PC-3 (cell line): ENCODE results near the gene AKAP8L. TPM values are rescaled to one million over a fixed set of nuclear protein-coding genes. Genes with fewer than 3 reads are reported as not detected.
"Not testable (repeated sequence)": the region's sequence is repeated elsewhere in the genome, so short reads cannot be mapped to it uniquely, and the experiment has no call there.

Source experiments
- ATAC-seq: fragments of 200-7000 bp; cut with Tn5 transposase; 2 replicates; pipeline ENCODE4 v1.9.1; 2020; ENCODE audit warnings: mild to moderate bottlenecking, moderate library complexity
- BruUV-seq: library from RNA; stranded (reverse); fragments of 400-500 nt; replicated peaks from 2 replicates; lab custom pipeline; 2021; lab: Mats Ljungman, UMichigan
- CTCF ChIA-PET: fragments of 300-600 bp; sonication (Branson Sonifier 250); formaldehyde crosslinking; loops from one replicate; lab custom pipeline; 2022; ENCODE audit warnings: antibody characterized with exemption; lab: Charles Lee
- POLR2A ChIA-PET: fragments of 300-600 bp; sonication (Branson Sonifier 250); formaldehyde crosslinking; loops from one replicate; lab custom pipeline; 2022; ENCODE audit warnings: antibody characterized with exemption; ENCODE audit not compliant: unreplicated experiment; lab: Charles Lee
- DNase-seq: peaks from one replicate; pipeline ENCODE4 v3.0.0-alpha.2; 2015
- H2AFZ ChIP-seq: fragments of 300-600 bp; sonication (generic); 2 replicates; pipeline ENCODE4 v1.6.0; 2016; ENCODE audit warnings: antibody characterized with exemption, low read length
- H3F3A ChIP-seq: fragments of 300-600 bp; sonication (generic); one replicate; pipeline ENCODE4 v1.6.0; 2017; ENCODE audit warnings: antibody characterized with exemption, low read length, control low read depth, mild to moderate bottlenecking; ENCODE audit not compliant: unreplicated experiment
- H3K27ac ChIP-seq: fragments of 300-600 bp; sonication (generic); 2 replicates; pipeline ENCODE4 v1.5.1; 2016; ENCODE audit warnings: mild to moderate bottlenecking, low read length
- H3K27me3 ChIP-seq: fragments of 300-600 bp; sonication (generic); 2 replicates; pipeline ENCODE4 v1.6.1; 2016; ENCODE audit warnings: low read length, mixed read lengths
- H3K36me3 ChIP-seq: fragments of 300-600 bp; sonication (generic); 2 replicates; pipeline ENCODE4 v1.6.1; 2016; ENCODE audit warnings: low read depth, mixed run types, low read length, mixed read lengths
- H3K4me1 ChIP-seq: fragments of 300-600 bp; sonication (generic); 2 replicates; pipeline ENCODE4 v1.5.1; 2016; ENCODE audit warnings: low read length; ENCODE audit not compliant: insufficient read depth
- H3K4me2 ChIP-seq: fragments of 300-600 bp; sonication (generic); 2 replicates; pipeline ENCODE4 v1.6.0; 2016; ENCODE audit warnings: low read length
- H3K4me3 ChIP-seq: fragments of 300-600 bp; sonication (generic); 2 replicates; pipeline ENCODE4 v1.5.1; 2016; ENCODE audit warnings: mild to moderate bottlenecking, low read length, mixed read lengths
- H3K79me2 ChIP-seq: fragments of 300-600 bp; sonication (generic); 2 replicates; pipeline ENCODE4 v1.6.1; 2017; ENCODE audit warnings: low read length, mixed read lengths
- H3K9ac ChIP-seq: fragments of 300-600 bp; sonication (generic); 2 replicates; pipeline ENCODE4 v1.6.0; 2016; ENCODE audit warnings: mild to moderate bottlenecking, low read length
- H3K9me2 ChIP-seq: fragments of 300-600 bp; sonication (generic); replicated peaks from 2 replicates; pipeline ENCODE4 v1.6.1; 2016; ENCODE audit warnings: mixed run types, low read length, mixed read lengths
- H3K9me3 ChIP-seq: fragments of 300-600 bp; sonication (generic); 2 replicates; pipeline ENCODE4 v1.6.1; 2016; ENCODE audit warnings: low read length, mixed read lengths
- H4K20me1 ChIP-seq: fragments of 300-600 bp; sonication (generic); 2 replicates; pipeline ENCODE4 v1.6.1; 2016; ENCODE audit warnings: low read length, mixed read lengths
- EZH2 ChIP-seq: fragments of 300-600 bp; sonication (generic); IDR thresholded peaks from one replicate; pipeline ENCODE4 v1.6.1; 2017; ENCODE audit warnings: antibody characterized with exemption, mild to moderate bottlenecking, low read length; ENCODE audit not compliant: unreplicated experiment
- EZH2phosphoT487 ChIP-seq: fragments of 300-600 bp; sonication (generic); IDR thresholded peaks from 2 replicates; pipeline ENCODE4 v1.6.1; 2018; ENCODE audit warnings: mild to moderate bottlenecking, antibody characterized with exemption, low read length, borderline replicate concordance
- intact Hi-C: fragments of 100-400 bp; cut with micrococcal nuclease; formaldehyde crosslinking; loops from 2 replicates; pipeline ENCODE4 v1.9.0; 2023
- total RNA-seq: library from RNA; depleted of rRNA; stranded (reverse); fragments of >200 nt; gene quantifications from 2 replicates; pipeline ENCODE4 v1.2.3, GENCODE V29; 2014
- TF ChIP-seq, protein P1 (sequence below): fragments of 300-600 bp; sonication (generic); conservative IDR thresholded peaks from 2 replicates; pipeline ENCODE4 v1.5.1; 2017; ENCODE audit warnings: antibody characterized with exemption, low read depth, mild to moderate bottlenecking, low read length

Gene AKAP8L
- total RNA-seq, 1 experiment from 2014 or later = 97.9 TPM

GRCh38 chr19:15363048-15363447 lies 55.7 kb downstream of the AKAP8L start:
- peaks cover 48% of the 10 kb centered on the region for H3K36me3 ChIP-seq
- H3K79me2 ChIP-seq, intact Hi-C loops, H3K4me3 ChIP-seq, POLR2A ChIA-PET, H4K20me1 ChIP-seq, H3F3A ChIP-seq, H3K27me3 ChIP-seq, H2AFZ ChIP-seq, H3K9me3 ChIP-seq, H3K4me1 ChIP-seq, H3K9me2 ChIP-seq, DNase-seq, H3K27ac ChIP-seq, H3K9ac ChIP-seq, ATAC-seq, H3K4me2 ChIP-seq, BruUV-seq, CTCF ChIA-PET: not testable (repeated sequence)

DNA sequence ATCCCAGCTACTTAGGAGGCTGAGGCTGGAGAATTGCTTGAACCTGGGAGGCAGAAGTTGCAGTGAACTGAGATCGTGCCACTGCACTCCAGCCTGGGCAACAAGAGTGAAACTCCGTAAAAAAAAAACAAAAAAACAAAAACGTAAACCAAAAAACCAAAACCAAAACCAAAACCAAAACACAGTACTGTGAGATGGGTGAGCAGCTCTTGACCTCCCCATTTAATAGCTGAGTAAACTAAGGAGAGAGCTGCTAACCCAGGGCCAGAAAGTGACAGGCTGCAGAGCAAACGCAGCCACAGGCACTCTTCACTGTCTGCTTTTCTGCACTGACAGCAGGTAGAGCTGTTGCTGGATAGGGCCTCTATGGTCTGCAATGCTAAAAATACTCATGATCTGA lies 58.8 kb downstream of the AKAP8L start:
- H3K79me2 ChIP-seq, H3K4me1 ChIP-seq, H3K9me3 ChIP-seq, H4K20me1 ChIP-seq, H3K4me3 ChIP-seq, H2AFZ ChIP-seq, H3K9ac ChIP-seq, CTCF ChIA-PET, BruUV-seq, H3K27ac ChIP-seq, ATAC-seq, DNase-seq, POLR2A ChIA-PET, H3K9me2 ChIP-seq, H3K27me3 ChIP-seq, H3F3A ChIP-seq, intact Hi-C loops, H3K4me2 ChIP-seq: not testable (repeated sequence)
- peaks cover 48% of the 10 kb centered on the region for H3K36me3 ChIP-seq

DNA sequence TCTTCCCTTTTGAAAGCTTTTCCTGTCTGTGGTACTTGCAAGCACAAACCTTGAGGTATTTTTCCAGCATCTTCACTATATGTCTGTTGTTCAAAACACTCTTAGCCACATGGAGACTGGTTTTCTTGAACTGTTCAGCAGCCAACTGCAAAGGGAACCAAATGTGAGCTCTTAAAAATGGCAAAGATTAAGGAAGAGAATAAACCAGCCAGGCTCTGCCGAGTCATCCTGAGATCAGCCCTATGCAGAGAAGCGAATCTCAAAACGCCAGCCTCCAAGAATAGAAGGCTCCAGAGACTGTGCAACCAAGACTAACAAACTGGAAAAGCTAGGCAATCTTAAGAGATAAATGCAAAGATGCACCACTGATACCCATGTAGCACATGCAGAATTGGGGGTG lies 59.9 kb downstream of the AKAP8L start:
- no peaks in the 10 kb centered on the region for H3K4me1 ChIP-seq
- DNase-seq = no peak
- no peaks in the 10 kb centered on the region for H3F3A ChIP-seq
- H3K4me3 ChIP-seq = no peak overlapping the region
- no peak overlapping the region for H3K9ac ChIP-seq
- no TSS peak for BruUV-seq
- no peaks in the 10 kb centered on the region for H3K9me2 ChIP-seq
- H2AFZ ChIP-seq = no peak overlapping the region
- H3K9me3 ChIP-seq = no peaks in the 10 kb centered on the region
- no peaks in the 10 kb centered on the region for H3K79me2 ChIP-seq
- peaks cover 53% of the 10 kb centered on the region for H3K36me3 ChIP-seq
- ChIA-PET POLR2A (interaction anchor here (0.6 kb wide), 1 partner anchor 21 kb away, joined by 8 read pairs; the partner anchor contains the start of gene AKAP8), CTCF (no interaction called here)
- H3K4me2 ChIP-seq = no peak overlapping the region
- intact Hi-C loops = no loop called here
- no peak overlapping the region for H3K27ac ChIP-seq
- no peaks in the 10 kb centered on the region for H3K27me3 ChIP-seq
- ATAC-seq = no peak
- no peaks in the 10 kb centered on the region for H4K20me1 ChIP-seq
- no peak for TF ChIP-seq EZH2phosphoT487
- no peak for TF ChIP-seq EZH2
- TF ChIP-seq, protein P1, sequence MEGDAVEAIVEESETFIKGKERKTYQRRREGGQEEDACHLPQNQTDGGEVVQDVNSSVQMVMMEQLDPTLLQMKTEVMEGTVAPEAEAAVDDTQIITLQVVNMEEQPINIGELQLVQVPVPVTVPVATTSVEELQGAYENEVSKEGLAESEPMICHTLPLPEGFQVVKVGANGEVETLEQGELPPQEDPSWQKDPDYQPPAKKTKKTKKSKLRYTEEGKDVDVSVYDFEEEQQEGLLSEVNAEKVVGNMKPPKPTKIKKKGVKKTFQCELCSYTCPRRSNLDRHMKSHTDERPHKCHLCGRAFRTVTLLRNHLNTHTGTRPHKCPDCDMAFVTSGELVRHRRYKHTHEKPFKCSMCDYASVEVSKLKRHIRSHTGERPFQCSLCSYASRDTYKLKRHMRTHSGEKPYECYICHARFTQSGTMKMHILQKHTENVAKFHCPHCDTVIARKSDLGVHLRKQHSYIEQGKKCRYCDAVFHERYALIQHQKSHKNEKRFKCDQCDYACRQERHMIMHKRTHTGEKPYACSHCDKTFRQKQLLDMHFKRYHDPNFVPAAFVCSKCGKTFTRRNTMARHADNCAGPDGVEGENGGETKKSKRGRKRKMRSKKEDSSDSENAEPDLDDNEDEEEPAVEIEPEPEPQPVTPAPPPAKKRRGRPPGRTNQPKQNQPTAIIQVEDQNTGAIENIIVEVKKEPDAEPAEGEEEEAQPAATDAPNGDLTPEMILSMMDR = no peak

GRCh38 chr19:15357906-15358305 lies 60.9 kb downstream of the AKAP8L start:
- Histone ChIP-seq H3K4me3 (no peak overlapping the region), H3K79me2 (no peaks in the 10 kb centered on the region), H2AFZ (no peak overlapping the region), H3K9ac (no peak overlapping the region), H3K9me3 (no peaks in the 10 kb centered on the region), H3K27me3 (no peaks in the 10 kb centered on the region), H3K27ac (no peak overlapping the region), H3K36me3 (peaks cover 57% of the 10 kb centered on the region), H3K9me2 (no peaks in the 10 kb centered on the region), H3F3A (no peaks in the 10 kb centered on the region), H3K4me2 (no peak overlapping the region), H4K20me1 (no peaks in the 10 kb centered on the region), H3K4me1 (no peaks in the 10 kb centered on the region)
- TF ChIP-seq EZH2 (no peak), EZH2phosphoT487 (no peak)
- TF ChIP-seq, protein P1 = no peak
- BruUV-seq = no TSS peak
- ChIA-PET POLR2A (no interaction called here), CTCF (no interaction called here)
- ATAC-seq = no peak
- intact Hi-C loops = no loop called here
- no peak for DNase-seq
